Measurements from ENCODE around the gene KCNB1.

KCNB1 gene

GRCh38 chr20:49384437-49385434 is 97.7 kb downstream of the KCNB1 start:
- DNase-seq = no peak

- DNase-seq = no peak
Measured at GRCh38 chr20:49381558-49382493, 100.6 kb downstream of the KCNB1 start.

- no peak for DNase-seq
Measured at GRCh38 chr20:49380337-49380780, 102.1 kb downstream of the KCNB1 start.

DNA sequence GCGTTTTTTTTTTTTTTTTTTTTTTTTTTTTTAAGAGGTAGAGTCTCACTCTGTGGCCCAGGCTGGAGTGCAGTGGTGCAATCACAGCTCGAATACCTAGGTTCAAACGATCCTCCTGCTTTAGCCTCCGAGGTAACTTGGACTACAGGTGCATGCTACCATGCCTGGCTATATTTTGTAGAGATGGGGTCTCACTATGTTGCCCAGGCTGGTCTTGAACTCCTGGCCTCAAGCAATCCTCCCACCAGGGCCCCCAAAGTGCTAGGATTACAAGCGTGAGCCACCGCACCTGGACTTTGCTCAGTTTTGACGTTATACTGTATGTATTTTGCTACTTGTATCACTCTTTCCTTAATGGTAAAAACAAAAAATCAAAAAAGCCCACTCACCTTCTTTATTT is 103.1 kb downstream of the KCNB1 start:
- no peak for DNase-seq

DNA sequence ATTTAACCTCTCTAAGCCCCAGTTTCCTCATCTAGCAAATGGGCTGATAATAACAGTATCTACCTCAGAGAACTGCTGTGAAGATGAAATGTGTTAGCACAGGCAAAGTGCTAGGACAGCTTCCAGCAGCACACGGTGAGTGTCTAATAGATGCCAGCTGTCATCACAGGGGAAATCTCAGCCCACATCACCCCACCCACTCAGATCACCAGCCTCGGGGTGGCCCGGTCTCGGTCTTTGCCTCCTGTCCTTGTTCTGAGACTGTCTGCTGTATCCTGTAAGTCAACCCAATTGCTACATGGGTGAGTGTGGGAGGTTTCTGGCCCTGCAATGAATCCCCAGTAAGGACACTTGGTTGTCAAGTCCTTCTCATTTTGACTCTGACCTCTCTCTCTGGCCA is 105.1 kb downstream of the KCNB1 start:
- DNase-seq = no peak

DNA sequence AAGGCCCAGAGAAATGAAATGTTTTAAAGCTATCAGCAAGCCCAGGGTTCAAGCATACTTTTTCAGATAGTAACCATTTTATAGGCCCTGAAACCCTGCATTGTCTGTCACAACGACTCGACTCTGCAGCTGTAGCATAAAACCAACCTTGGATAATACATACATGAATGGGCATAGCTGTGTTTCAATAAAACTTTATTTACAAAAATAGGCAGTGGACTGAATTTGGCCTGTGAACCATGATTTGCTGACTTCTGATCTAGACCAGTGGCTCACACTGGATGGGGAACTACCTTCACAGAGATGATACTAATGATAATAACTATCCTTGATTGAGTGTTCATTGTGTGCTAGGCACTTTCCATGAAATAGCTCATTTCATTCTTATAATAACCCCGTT is 107.3 kb downstream of the KCNB1 start:
- DNase-seq = no peak

DNA sequence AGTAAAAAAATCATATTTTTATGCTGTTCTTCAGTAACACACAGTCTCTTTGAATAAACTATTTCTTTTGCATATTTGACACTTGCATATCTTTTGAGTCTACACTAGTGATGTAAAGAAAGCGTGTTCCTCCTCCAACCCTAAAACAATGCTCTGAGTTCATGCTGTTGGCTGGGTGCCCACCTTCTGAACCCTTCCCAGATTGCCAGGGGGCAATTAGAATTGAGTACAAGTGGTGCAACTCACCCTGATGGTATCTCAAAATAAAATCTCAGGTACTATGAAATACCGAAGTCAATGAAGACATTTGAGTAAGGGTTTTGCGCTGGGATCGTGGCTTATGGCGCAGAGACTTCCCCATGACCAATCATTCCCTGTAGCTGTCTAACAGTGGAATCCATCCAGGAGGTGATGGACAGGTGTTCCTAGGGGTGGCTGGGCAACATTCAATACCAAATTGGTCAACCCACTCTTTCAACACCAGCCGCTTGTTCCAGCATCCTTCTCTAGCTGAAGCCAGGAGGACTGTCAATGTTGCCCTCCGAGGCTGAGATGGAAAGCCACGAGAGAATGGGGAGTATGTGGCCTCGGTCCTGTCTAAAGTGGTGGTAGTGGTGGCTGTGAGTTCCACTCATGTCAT is 110.3 kb downstream of the KCNB1 start:
- no peak for DNase-seq

- DNase-seq = no peak
Measured at GRCh38 chr20:49368596-49368995, 113.9 kb downstream of the KCNB1 start.

- DNase-seq = no peak
Measured at GRCh38 chr20:49367113-49367512, 115.4 kb downstream of the KCNB1 start.

- no peak for DNase-seq
Measured at GRCh38 chr20:49366687-49367086, 115.8 kb downstream of the KCNB1 start.

DNA sequence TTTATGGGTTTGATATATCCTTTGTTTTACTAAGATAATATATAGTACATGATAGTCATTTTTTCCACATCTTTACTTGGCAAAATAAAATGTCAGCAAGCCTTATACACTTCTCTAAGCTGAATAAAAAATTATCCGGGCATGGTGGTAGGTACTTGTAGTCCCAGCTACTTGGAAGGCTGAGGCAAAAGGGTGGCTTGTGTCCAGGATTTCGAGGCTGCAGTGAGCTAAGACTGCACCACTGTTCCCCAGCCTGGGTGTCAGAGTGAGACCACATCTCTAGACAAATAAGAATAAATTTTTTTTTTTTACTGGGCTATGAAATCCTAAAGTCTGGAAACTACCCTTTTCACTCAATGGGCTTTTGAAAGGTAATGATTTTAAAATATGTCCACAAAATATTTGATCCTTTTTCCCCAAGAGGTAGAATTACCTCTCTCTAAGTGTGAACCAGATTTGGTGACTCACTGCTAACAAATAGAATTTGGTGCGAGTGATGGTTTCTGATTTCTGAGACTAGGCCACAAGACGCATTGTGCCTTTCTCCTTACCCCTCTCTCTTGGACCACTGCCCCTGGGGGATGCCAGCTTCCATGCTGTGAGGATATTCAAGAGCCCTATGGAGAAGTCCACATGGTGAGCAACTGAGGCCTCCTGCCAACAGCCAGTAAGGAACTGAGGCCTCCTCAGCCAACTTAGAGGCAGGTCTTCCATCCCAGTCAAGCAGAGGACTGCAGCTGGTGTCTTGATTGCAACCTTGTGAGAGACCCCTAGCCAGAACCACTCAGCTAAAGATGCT is 120.4 kb downstream of the KCNB1 start:
- DNase-seq = no peak

GRCh38 chr20:49360242-49360968 is 122.1 kb downstream of the KCNB1 start:
- DNase-seq = no peak

- no peak for DNase-seq
Measured at GRCh38 chr20:49356676-49357075, 125.8 kb downstream of the KCNB1 start.

- DNase-seq = no peak
Measured at GRCh38 chr20:49354673-49355072, 127.8 kb downstream of the KCNB1 start.

GRCh38 chr20:49353348-49353747 is 129.1 kb downstream of the KCNB1 start:
- DNase-seq = no peak

- no peak for DNase-seq
Measured at GRCh38 chr20:49352751-49353150, 129.7 kb downstream of the KCNB1 start.

GRCh38 chr20:49351775-49352174 is 130.7 kb downstream of the KCNB1 start:
- no peak for DNase-seq

DNA sequence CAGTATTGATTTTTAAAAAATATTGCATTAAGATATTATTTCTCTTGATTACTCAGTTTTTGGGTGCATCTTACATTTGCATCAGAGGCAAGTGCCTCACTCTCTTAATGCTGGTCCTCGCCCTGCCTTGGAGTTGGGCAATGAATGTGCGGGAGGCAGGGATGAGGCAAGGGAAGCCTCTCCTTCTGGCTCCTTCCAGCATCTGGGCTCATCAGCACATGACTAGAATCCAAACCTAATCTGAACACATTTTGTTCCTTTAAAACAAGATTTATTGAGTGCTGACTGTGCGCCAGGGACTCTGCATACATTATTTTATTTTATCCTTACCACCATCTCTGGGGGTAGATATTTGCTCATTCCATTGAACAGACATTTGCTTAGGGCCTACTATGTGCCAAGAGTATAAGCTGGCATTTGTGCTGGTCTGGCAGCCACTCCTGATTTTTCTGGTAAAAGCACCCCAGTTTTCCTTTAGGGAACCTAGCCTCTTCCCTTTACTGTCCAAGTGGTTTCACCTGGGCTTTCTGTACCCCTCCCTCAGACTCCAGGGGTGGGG is 132.7 kb downstream of the KCNB1 start:
- DNase-seq = no peak

- no peak for DNase-seq
Measured at GRCh38 chr20:49349078-49349477, 133.4 kb downstream of the KCNB1 start.

- no peak for DNase-seq
Measured at GRCh38 chr20:49348563-49348962, 133.9 kb downstream of the KCNB1 start.

DNA sequence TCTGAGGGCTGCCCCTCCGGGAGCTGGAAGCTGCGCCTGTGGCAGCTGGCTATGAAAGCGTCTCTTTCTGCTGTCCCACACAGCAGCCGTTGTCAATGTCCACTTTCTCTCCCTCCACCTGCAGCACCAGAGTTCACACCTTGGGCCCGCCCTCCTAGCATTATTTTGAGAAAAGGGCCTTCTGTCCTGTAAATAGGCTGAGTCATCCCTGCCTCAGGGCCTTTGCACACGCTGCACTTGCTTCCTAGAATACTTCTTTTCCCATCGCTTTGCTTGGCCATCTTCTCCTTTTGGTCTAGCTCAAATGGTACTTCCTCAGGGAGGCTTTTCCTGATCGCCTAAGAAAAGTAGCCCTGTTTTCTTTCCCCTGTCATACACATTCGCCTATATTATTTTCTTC is 135.3 kb downstream of the KCNB1 start:
- no peak for DNase-seq
